T-helper 1 cell (primary cell): Measurements from ENCODE around the gene PCDHGC4.

Source experiments
- DNase-seq, 5 donors: peaks; one replicate each; pipeline ENCODE4 v3.0.0-alpha.2; 2012 to 2020

The PCDHGC4 gene

DNA sequence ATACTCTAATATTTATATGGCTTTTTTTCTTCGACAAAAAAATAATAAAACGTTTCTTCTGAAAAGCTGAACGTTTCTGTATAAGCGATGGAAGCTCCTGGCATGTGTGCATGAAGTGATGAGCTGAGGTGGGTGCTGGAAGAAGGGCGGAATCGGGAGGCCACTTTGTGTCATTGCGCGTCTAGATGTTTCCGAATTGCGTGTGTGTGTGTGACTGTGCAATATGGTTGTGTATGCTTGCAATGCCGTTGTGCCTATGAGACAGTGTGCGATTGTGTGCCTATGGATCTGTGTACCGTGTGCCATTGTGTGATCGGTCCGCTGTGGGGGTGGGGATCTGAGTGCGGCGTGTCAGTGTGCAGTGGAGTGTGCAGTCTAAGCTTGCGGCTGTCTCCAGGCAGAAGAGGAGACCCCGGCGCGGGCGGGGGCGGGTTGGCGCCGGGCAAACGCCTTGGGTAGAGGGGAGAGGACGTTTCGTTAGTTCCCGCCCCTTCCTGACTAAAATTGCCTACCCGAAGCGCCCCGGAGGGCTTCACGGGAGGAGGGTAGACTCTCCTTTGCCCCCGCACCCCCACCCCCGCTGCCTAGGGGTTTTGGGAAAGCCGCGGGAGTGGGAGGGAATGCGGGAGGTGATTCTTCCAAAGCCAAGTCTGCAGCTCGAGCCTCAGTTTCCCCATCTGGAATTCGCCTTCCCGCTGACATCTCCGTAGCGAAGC, 28.2 kb downstream of the PCDHGC4 start:
- peak in 2 of 5 donors; percentile 10 to 48 for DNase-seq

DNA sequence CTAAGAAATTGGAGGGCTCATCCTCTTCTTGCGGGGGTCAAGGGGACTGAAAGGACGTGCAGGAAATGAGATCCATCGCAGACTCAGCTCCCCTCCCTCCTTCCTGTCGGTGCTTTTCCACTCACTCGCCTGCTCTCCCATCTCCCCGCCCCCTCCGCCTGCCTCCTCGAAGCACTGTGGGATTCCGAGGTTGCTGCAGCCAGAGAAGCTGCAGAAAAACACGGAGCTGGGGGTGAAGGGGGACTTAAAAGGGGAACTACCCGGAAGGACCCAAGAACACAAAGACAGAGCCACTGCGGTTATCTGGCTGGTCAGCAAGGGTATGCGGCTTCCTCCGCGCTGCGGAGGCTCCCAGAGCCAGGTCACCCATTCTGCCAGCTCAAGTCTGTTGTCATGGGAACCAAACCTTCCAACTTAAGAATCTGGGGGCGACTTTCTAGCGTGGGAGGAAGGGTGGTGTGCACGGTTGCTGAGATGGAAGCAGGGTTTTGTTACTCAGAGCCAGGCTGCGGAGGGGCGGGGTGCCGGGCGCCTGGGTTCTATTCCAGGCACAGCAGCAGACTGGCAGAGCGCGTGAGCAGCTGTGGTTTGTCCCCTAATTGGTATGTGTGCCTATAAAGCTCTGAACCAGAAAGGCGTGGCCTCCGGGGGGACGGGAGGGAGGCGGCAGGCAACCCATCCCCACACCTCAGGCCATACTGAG, 28.9 kb downstream of the PCDHGC4 start:
- DNase-seq, result peak in 2 of 5 donors; percentile 19 to 58

DNA sequence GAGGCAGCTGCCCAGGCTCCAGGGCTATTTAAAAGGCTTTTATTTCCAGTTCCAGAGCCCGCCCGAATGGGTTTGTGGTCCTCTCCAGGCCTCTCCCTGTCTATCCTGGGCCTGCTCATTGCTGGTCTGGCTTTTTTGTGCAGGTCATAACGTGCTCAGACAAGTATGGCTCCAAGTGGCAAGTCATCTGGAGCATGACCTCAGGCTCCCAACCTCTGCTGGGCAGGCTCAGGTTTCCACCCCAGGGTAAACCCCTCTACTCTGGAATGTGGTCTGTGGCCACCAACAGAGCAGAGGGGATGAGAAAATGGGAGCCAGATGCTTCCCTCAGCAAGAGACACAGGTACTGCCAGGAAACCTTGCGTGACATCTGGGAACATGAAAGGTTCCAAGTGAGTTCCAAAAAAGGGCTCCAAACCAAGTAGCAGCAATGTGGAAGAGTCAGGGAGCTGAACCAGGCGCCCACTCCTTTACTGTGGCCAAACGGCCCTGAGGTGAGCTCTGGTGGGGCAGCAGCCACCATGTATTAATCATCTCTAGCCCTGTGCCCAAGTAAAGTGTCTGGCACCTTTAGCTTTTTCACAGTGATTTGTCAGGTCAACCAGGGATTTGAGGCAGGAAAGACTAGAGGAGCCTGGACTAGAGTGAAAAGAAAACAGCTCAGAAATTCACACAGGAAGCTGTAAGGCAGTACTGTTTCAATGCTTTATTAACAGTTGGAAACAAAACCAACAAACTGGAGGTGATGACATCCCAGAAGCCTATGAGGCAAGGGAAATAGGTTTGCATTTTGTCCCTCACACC, 29.7 kb downstream of the PCDHGC4 start:
- peak in 1 of 5 donors; percentile 24 for DNase-seq

DNA sequence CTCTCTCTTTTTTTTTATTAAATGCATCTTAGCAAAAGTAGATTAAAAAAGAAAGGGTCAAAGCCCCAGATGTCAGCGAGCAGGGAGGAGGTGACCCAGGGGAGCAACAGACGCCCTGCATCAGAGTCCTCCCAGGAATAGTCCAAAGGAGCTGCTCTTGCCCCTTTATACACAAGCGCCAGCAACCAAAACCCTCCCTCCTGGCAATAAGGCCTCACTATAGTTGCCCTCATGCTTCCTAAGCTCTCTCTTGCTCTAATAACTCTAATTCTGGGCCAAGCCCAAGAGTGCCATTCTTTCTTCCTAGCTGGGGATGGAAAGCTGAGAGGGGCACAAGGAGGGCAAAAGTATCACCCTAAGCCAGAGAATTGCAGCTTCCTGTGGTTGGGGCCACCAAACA, 30.3 kb downstream of the PCDHGC4 start:
- no peak for DNase-seq

DNA sequence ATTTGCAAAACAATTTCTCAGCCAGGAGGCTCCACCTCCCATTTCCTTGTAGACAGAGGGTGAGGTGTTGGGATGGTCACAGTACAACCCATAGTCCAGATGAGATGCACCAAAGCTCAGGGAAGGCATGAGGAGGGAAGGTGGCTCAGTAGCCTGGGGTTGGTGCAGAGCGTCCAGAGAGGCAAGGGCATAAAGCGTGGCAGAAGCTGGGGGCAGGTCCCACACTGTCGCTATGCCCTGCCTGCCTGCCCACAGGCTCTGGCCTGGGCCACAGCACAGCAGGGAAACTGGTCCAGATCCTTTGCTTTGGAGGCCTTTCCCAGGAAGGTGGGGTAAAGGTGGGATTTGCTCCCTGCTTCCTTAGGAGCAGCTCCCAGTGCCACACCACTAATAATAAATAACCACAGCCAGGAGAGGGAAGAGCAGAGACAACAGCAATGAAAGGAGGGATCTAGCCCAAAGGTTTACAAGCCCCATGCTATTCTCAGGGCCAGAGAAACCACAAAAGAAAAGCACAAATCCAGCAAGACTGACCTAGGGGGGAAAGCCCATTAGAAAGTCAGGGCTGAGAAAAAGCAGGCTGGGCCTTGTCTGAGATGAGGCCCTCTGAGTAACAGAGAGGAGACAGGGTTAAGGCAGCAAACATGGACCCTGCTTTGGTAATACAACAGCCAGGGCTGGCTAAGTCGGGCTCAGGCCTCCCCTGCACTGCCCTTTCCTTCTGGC, 31.3 kb downstream of the PCDHGC4 start:
- DNase-seq, result no peak

DNA sequence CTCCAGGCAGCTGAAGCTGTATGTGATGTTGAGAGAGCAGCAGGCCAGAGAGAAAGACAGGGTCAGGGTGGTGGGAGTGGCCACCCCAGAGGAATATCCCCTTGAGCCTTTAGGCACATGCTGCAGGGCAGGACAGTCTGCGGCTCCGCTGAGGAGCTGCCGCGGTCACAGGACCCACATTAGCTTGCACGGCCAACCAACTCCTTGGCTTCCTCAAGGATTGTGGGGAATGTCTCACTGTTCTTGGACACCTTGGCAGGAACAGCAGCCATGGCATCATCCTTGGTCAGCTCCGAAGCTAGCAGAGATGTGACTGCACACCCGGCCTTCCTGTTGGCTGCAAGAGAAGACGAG, 31.8 kb downstream of the PCDHGC4 start:
- no peak for DNase-seq

DNA sequence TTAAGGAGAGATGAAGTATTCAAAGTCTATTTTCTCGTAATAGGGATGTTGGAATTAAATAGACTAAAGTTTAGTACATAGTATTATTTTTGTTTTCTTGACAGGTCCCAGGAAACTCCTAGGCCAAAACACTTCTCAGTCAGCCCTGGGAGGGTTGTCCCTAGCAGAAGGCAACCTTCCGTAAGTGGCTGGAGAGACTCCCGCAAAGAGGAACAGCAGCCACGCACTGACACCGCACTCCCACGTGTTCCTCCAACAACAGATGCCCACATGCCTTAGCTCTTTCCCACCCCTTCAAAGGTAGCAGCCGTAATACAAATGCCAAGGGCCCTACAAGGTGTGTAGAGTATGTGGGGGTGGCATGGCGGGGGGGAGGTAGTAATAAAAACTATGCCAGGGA, 32.5 kb downstream of the PCDHGC4 start:
- DNase-seq, result no peak

DNA sequence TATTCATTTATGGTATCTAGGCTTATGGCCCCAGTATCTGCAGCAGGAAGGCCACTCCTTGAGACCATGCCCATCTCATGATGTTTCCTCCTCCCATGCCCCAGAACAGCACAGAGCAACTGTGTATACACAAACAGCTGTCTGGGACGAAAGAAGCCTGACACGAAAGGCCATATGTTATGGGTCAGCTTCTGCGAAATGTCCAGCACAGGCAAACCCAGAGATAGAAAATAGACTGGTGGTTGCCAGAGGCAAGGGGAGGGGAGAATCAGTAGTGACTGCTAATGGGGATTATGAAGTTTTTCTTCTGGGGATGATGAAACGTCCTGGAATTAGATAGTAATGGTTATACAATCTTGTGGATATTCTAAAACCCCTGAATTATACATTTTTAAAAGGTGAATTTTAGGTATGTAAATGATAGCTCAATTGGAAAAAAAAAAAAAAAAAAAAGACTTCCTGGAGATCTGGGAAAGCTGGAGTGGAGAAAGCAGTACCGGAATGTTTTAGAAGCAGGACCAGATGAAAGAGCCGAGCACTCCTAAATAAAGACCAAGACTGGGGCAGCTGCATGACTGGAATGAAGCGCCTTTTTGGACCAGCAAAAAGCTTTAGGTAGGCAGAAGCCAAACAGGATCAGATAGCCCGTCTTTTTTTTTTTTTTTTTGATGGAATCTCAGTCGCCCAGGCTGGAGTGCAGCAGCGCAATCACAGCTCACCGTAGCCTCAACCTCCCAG, 33.2 kb downstream of the PCDHGC4 start:
- DNase-seq, result no peak

DNA sequence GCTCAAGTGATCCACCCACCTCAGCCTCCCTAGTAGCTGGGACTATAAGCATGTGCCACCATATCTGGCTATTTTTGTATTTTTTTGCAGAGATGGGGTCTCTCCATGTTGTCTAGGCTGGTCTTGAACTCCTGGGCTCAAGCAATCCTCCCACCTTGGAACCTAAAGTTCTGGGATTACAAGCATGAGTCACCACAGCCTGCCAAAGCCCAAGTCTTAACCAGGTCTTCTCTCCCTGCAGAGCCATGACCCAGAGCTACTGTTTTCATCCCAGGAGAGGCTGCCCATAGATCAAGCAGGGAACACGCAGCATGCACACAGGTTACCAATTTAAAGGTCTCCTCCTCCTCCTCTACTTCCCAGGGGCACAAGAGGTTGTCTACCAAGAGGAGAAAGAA, 33.8 kb downstream of the PCDHGC4 start:
- no peak for DNase-seq

DNA sequence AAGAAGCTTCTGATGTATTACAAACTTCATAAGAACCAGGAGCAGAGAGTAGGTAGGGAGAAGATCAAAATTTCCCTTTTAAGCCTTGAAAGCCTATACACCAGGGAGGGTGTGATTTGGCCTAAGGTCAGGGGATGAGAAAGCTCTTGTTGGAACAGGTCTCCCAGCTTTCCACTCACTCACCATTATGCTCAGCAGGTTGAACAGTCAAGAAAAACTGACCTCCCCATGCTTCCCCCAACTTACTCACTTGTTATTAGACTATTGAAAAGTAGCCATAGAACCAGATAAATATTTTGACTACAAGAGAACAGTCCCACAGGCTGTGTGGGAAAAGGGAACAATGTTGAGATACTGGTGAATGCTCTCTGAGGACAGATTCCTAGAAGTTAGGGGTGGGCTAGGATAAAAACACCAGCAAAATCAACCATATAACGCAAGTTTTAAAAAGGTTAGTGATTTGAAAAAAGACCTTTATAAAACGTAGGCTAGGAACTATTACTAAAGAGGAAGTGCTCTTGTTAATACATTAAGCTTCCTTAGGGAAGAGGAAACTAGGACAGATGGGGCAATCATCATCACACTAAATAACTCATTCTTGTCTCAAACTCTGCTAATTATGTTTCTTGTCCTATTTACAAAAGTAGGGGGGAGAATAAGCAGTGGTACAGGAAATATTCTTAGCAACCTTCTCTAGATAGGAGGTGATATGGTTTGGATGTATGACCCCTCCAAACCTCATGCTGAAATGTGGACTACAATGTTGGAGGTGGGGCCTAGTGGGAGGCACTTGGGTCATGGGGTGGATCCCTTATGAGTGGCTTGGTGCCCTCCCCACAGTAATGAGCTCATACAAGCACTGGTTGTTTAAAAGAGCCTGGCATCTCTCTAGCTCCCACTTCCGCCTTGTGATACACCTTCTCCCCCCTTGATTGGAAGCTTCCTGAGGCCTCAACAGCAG, 35.1 kb downstream of the PCDHGC4 start:
- DNase-seq, result no peak

DNA sequence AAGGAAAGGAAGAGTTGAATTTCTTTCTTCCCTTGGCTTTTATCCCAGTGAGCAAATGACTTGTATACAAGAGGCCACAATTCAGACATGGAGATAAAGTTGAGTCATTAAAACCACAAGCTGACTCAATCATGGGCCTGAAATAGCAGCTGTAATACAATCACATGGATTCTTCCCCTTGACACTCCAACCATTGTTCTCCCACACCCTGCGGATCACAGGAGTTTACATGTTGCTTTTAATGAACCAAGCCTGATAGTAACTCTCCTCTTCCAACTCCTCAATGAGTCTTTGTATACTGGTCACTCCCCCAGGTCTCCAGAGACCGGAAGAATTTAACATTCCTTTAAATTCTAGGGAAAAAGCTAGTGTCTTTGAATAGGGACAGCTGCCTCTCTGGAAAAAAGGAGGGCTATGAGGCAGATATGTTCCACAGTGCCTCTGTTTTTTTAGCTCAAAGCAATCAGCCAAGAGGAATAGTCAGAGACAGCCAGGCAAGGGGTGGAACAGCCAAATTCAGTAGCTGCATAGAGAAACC, 36.5 kb downstream of the PCDHGC4 start:
- DNase-seq, result peak in 1 of 5 donors; percentile 29

DNA sequence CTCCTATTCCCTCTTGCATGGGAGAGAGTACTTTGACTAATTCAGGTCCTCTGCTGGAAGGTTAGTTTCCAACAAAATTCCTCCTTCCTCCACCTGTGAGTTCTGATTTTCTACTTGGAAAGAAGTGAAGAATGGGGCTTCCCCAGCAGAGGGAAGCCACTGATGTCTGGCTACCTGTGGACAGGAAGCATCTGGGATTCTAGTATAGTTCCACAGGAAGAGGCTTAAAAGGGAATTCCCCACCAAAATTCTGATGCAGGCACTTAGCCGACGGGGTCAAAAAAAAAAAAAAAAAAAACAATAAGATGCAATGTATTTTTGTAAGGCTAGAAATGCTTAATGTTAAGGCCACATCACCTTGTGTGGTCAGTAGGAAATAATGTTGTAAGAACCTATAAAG, 37.5 kb downstream of the PCDHGC4 start:
- DNase-seq, result no peak

DNA sequence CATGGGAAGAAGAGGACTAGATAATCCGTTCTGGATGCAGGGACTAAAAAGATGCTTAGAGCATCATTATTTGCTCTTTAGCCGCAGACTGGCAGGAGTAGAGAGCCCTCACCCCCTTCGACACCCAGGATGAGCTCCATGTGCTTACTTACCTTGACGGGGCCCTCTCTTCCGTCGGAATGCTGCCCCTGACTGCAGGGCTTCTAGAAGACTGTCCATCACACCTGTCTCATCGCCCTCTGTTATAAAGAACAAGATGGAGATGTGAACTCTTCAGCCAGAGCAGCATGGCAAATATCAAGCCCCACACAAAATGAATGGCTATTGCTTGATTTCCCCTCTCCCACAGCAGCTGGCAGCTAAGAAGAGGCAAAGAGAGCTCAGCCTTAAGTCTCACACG, 39.2 kb downstream of the PCDHGC4 start:
- DNase-seq, result no peak

DNA sequence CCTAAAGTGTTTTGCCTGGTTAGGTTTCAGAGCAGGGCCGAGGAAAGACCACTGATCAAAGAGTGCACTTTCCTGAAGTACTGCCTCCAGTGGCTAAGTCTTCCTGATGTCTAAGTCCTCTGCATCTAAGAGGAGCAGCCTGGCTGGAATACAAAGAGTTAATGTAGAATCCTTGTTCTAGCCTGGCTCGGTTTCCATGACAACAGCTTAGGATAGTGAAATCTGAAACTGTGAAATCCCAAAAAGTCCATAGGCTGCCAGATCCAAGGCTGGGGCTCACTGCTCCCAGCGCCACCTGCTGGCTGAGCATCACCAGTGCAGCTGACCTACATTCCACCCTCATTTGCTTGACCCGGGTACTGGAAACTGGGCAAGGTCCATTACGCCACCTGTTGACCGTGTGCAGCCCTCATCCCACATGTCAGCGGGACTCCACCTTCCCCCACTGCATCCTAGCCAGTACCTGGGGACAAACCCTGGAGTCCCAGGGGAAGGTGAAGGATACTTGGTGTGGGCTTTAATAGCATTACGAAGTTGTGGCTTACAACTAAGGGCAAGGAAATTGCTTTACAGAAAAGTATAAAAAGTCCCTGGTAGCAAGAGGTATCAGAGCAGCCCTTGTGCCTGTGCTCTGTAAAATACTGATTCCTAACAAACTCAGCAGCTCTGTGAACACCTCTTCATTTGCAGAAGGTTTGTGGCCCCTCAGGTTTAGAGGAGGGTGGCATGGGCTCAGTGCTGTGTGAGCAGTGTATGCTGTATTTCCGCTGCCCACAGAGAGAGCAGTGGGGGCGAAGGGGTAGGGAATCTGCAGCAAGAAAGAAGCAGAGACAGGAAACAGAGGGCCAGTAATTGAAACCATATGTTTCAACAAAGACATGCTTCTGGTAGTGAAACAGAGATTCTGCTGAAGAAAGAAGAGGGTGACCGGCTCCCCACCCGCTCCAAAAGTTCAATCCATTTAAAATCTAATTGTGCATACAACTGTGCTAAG, 40.1 kb downstream of the PCDHGC4 start:
- DNase-seq, result peak in 4 of 5 donors; percentile 26 to 48 (median 39)

DNA sequence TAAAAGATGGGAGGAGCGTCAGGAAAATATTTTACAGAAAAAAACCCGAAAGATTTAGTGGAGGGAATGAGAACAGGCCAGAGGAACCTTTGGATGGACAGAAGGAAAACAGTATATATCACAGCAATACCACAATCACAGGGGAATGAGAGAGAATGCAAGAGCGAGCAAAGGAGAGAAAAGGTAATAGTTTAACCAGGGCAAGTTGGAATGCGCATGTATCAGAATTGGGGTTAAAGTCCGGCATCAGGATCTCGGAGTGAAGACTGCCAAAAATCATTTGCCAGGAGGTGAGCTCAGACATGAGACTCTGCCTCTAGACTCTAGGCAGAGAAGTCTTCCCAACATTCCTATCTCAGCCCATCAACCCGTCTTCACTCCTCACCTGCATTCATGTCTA, 40.8 kb downstream of the PCDHGC4 start:
- no peak for DNase-seq

DNA sequence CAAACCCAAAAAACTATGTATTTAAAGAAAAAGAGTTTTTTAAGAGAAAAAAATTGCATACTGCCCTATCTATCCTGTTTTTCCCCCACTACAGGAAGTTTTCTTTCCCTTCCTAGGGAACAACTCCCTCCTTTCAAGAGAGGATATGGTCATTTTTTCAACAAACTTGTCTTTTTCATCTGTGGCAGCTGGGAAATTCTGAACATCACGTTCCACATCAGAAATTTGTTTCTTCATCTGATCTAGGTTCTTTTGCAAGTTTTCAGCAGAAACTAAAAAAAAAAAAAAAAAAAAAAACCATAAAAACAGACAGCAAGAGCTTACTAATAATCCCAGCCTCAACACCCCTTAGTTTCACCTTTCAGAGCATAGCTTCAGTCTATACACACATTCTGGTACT, 42.6 kb downstream of the PCDHGC4 start:
- no peak for DNase-seq

DNA sequence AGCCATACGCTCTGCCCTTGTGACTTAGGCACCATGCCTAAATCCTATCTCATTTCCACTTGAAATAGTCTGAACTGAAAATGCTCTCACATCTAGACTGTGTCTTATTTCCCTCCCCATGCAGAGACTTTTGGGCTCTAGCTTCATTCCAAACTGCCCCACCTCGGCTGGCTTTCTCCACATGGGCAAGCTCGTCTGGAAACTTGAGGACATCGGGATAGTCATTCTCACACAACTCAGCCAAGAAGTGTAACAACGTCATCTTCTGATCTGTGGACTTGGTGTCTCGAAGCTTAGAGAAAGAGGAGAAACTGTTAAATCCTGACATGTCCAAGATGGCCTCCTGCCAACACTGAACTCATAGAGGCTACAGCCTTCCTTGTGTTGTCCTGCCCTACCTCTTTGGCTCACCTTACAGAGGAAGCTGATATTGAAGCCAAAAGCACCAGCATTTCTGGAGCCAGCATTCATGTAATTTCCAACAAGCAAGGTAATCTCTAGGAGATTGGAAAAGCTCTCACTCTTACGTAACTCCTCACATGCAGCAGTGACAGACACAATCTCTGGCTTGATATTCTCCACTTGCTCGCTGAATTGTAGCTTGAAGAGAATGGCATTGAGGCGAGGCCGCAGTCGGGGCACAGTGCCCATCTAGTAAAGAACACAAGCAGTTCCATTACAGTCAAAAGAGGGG, 43.6 kb downstream of the PCDHGC4 start:
- DNase-seq, result no peak

DNA sequence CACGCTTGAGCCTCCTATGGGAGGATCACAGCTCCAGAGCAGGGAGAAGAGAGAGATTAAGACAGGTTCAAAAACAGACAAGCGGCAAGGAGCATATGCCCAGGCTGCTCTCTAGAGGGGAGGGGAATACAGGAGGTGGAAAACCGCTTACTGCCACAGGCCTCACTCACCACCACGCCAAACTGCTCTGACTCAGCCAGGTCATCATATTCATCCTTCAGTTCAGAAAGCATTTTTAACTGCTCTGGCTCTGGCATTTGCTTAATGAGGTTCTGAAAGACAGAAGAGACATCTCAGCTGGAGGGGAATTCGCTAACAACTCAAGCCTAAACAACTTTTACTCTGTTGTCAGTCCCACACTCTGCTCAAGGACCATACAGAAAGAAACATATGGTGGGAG, 44.2 kb downstream of the PCDHGC4 start:
- DNase-seq, result no peak

DNA sequence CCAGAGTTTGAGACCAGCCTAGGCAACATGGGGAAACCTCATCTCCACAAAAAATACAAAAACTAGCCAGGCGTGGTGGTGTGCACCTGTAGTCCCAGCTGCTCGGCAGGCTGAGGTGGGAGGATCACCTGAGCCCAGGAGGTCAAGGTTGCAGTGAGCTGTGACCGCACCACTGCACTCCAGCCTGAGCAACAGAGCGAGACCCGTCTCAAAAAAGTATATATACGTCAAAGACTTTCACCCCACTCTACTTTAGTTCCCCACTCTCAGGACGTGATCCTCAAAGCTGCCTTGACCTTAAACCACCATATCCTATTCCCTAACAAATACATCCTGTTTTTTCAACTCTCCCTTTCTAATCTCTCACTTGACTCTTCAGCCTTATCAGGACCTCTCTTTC, 45.0 kb downstream of the PCDHGC4 start:
- no peak for DNase-seq
